H1 (cell line): ENCODE data around the gene ARNT2. TPM values are rescaled to one million over a fixed set of nuclear protein-coding genes. Genes with fewer than 3 reads are reported as not detected.

Source experiments
- CEBPB ChIP-seq: IDR thresholded peaks from 2 replicates; pipeline ENCODE4 v1.6.1; 2012; ENCODE audit warnings: low read depth, low read length
- CTBP2 ChIP-seq: IDR thresholded peaks from 2 replicates; pipeline ENCODE4 v1.7.0; 2011; ENCODE audit warnings: borderline replicate concordance, mild to moderate bottlenecking, moderate library complexity, mixed read lengths, low read length; ENCODE audit not compliant: insufficient read depth, insufficient read length
- HDAC6 ChIP-seq: IDR thresholded peaks from one replicate; pipeline ENCODE4 v1.7.1; 2012; ENCODE audit warnings: low read depth, mild to moderate bottlenecking, inconsistent platforms, low read length, moderate library complexity
- NANOG ChIP-seq: IDR thresholded peaks from 2 replicates; pipeline ENCODE4 v1.6.1; 2011; ENCODE audit warnings: low read length, low read depth, mild to moderate bottlenecking, inconsistent platforms; ENCODE audit not compliant: insufficient read depth, poor library complexity, severe bottlenecking
- POLR2AphosphoS5 ChIP-seq: IDR thresholded peaks from 2 replicates; pipeline ENCODE4 v1.6.1; 2011; ENCODE audit warnings: low read depth, low read length
- RFX5 ChIP-seq: IDR thresholded peaks from 2 replicates; pipeline ENCODE4 v1.6.1; 2011; ENCODE audit warnings: low read depth, low read length, improper control_type of control experiment, borderline replicate concordance
- SAP30 ChIP-seq: fragments of 300-600 bp; sonication (generic); IDR thresholded peaks from 2 replicates; pipeline ENCODE4 v1.7.1; 2012; ENCODE audit warnings: low read length, moderate library complexity, mild to moderate bottlenecking, inconsistent platforms; ENCODE audit not compliant: insufficient read depth, insufficient replicate concordance
- TCF12 ChIP-seq: IDR thresholded peaks from 2 replicates; pipeline ENCODE4 v1.6.1; 2011; ENCODE audit warnings: low read depth, mild to moderate bottlenecking, low read length
- polyA plus RNA-seq, 7 experiments: library from polyadenylated mRNA; depleted of rRNA in 3 of 7; stranded (reverse) in 5 of 7; unstranded in 2 of 7; fragments of >200 nt in 5 of 7; fragments of 200-250 nt in 2 of 7; gene quantifications; 1 replicate in 5 of 7; 2 replicates in 1 of 7; 4 replicates in 1 of 7; pipeline versions ENCODE4 v1.2.1 to v1.2.3, GENCODE V29; 2011 to 2013; ENCODE audit warnings: missing spikeins in 2 of 7, mixed read lengths in 2 of 7
- total RNA-seq: library from RNA; stranded (reverse); fragmentation: NEBNext Ultra II Directional; extraction: Animal tissue kit (Norgen Biotek cat#: 25700); gene quantifications from 2 replicates; pipeline ENCODE4 v1.2.1, GENCODE V29; 2021

The ARNT2 gene
- total and polyA plus RNA-seq, 2 of the 8 experiments (the other 6 are each of a cell fraction or from before 2014, with no cell fraction given), result 9.5 to 14.6 TPM

- TF ChIP-seq RFX5 (no peak), SAP30 (no peak), CTBP2 (no peak), POLR2AphosphoS5 (no peak), TCF12 (no peak), HDAC6 (no peak), CEBPB (no peak), NANOG (no peak)
Measured at GRCh38 chr15:80559761-80560160, 155.6 kb downstream of the ARNT2 start (continued).
